G401.6 (cell line): ENCODE data around the gene TMEM238.
"Not testable (repeated sequence)": the region's sequence is repeated elsewhere in the genome, so short reads cannot be mapped to it uniquely, and the experiment has no call there.

Experiments
- FAIRE-seq: peaks from 2 replicates; lab custom pipeline; 2012; peaks lifted over from hg19 to GRCh38; lab: Jason Lieb, UNC

The TMEM238 gene

DNA sequence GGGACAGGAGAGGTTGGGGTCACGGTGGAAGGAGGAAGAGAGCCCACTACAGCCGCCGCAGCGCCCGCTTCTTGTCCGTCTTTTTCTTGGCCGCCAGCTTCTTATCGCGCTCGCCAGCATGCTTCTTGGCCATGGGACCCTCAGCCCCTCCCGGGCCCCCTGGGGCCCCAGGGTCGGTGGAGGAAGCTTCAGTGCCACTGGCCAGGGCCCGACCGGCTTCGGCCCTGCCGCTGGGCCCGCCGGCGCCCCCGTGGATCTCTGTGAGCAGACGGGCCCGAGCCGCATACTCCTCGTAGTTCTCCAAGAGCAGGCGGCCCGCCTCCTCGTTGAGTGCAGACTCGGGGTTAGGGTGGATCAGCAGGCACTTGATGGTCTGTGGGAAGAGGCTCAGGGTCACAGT lies 17.3 kb upstream of the TMEM238 start:
- not testable (repeated sequence) for FAIRE-seq

- peak; percentile 95 for FAIRE-seq
Observed at GRCh38 chr19:55400281-55401087, 16.4 kb upstream of the TMEM238 start.

GRCh38 chr19:55398200-55398925 lies 14.3 kb upstream of the TMEM238 start:
- peak; percentile 61 for FAIRE-seq

- no peak for FAIRE-seq
Observed at GRCh38 chr19:55392820-55393761, 9.0 kb upstream of the TMEM238 start.

GRCh38 chr19:55391702-55392615 lies 7.9 kb upstream of the TMEM238 start:
- FAIRE-seq, result no peak

DNA sequence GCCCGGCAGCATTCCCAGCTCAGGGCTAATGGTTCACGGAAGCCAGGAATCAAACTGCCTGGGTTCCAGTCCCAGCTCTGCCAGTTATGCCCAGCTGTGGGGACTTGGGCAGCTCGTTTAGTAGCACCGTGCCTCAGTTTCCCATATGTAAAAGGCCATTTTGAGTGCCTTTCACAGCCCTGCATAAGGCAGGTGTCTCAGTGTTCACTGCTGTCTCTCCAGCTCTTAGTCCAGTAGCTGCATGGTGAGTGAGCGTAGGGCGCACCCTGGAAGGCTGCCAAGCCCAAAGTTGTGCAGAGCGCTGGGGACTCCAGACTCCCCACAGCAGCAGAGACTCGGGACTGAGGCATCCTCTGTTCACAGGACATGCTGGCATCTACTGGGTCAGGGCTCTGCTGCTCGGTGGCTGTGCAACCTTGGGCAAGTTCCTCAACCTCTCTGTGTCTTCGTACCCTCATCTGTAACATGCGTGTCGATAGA lies 7.1 kb upstream of the TMEM238 start:
- no peak for FAIRE-seq

- no peak for FAIRE-seq
Observed at GRCh38 chr19:55390461-55390880, 6.4 kb upstream of the TMEM238 start.

DNA sequence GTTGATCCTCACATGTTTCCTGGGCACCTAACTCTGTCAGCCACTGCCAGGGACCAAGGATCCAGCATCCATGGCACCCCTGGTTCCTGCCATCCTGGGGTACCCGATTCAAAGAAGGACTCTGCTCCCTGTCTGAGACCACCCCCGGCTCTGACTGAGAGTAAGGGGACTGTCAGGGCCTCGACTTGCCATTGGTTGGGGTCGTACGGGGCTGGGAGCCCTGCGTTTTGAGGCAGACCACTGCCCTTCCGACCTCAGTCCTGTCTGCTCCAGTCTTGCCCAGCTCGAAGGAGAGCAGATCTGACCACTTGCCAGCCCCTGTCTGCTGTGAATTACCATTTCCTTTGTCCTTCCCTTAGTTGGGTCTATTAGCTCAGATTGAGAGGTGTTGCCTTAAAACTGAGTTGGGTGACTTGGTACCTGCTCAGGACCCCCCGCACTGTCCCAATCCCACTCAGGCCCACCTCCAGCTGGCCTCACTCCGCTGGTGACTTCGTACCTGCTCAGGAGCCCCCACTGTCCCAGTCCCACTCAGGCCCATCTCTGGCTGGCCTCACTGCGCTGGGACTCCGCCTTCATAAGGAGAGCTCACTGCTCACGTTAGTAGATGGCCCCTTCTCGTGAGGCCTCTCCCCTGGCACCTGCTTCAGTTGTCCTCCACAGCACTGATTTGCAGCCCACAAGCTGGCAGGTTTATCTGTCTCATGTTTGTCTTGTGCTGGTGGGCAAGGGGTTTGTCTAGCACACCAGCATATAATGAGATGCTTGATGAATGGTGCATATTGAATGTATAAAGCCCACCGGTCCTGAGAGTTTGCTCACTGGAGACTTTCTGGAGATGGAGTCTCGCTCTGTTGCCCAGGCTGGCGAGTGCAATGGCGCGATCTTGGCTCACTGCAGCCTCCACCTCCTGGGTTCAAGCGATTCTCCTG lies 5.6 kb upstream of the TMEM238 start:
- no peak for FAIRE-seq

DNA sequence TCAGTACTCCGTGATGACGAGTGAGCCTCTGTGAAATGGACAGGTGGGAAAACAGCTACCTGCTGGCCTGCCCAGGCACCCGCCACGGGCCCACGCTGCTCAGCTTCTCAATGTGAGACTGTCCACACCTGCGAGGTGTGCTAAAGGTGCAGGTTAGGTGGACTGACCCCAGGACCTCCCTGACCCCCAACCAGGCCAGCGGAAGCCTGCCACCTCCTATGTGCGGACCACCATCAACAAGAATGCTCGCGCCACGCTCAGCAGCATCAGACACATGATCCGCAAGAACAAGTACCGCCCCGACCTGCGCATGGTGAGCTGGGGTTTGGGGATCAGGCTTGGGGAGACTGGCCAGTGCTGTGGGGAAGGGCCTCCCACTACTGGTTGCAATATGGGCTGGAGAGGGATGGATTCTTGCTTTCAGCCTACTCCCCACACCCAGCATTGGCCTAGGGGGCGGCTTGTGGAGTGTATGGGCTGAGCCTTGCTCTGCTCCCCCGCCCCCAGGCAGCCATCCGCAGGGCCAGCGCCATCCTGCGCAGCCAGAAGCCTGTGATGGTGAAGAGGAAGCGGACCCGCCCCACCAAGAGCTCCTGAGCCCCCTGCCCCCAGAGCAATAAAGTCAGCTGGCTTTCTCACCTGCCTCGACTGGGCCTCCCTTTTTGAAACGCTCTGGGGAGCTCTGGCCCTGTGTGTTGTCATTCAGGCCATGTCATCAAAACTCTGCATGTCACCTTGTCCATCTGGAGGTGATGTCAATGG lies 3.8 kb upstream of the TMEM238 start:
- no peak for FAIRE-seq

DNA sequence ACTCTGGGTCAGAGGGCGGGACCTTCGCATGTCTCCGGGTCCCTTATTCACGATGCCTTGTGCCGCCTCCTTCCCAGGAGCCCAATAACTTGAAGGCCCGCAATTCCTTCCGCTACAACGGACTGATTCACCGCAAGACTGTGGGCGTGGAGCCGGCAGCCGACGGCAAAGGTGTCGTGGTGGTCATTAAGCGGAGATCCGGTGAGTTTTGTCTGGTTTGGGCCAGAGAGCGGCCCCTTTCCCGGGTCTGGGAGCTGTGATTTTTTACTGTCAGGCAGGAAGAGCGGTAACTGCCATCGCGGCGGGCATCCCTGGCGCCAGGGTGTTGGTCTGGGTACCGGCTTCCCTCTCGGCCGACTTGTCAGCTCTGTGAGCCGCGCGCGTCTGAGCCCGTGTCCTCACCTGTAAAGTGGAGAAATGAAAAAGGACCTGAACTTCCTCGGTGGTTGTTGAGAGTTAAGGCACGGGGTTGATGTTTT lies 2.4 kb upstream of the TMEM238 start:
- FAIRE-seq, result no peak

GRCh38 chr19:55385724-55386492 lies 1.8 kb upstream of the TMEM238 start, which contains the start of gene RPL28:
Gene RPL28 (plus strand): TSS chr19:55385932. CDS start chr19:55386358, 426 bp downstream.
- FAIRE-seq, result peak; percentile 97

DNA sequence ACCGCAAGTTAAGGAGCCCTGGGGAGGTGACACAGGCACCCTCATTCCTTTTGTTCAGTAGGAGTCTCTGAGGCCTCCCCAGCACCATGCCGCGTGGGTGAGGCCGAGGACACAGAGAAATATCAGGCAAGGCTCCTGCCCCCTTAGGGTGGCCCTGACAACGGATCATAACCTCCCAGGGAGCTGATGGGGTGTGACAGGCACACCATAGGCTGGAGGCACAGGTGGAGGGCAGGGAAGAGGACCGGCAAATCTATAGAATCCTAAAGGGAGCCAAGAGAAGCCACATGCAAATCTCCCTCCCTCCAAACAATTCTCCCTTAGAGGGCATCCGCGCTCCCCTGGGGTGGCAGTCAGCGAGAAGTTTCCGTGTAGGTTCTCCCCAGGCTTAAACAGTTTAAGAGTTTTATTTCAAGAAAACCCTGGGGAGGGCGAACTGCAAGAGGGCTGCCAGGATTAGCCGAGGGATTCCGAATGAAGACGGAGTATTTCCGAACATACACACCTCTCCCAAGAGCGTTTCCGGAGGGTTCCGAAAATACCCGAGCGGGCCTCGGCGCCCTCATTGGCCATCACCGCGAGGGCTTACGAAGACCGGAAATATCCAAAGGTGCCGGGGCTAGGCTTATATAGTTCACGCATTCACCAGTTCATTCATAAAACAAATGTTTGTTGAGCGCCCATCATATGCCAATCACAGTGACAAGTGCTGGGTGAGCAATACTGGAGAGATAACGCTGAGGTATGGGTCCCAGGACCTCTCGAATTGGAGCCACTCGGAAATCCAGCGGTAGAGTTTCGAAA lies 1.0 kb upstream of the TMEM238 start:
- no peak for FAIRE-seq

- no peak for FAIRE-seq
Observed at GRCh38 chr19:55383279-55384130, 587 bp downstream of the TMEM238 start.

DNA sequence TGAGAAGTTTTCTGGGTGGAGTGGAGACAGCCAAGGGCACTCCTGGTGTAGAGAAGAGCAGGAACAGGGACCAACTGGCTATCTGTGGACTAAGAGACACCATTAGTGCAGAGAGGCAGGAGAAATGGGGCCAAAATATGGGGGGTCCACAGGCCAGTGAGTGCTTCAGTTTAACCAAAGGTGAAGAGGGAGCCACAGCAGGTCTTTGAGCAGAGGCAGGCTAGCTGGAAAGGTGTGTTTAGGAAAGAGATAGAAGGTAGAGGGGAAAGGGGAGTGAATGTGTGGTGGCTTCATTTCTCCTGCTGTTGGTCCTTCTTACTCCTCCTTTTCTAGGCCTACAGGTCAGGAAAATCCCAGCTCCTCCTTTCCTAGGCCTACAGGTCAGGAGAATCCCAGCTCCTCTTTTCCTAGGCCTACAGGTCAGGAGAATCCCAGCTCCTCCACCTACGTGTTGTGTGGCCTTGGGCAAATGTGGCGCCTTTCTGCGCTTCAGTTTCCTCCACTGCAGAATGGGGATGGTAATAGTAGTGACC lies 1.5 kb downstream of the TMEM238 start:
- FAIRE-seq, result no peak

DNA sequence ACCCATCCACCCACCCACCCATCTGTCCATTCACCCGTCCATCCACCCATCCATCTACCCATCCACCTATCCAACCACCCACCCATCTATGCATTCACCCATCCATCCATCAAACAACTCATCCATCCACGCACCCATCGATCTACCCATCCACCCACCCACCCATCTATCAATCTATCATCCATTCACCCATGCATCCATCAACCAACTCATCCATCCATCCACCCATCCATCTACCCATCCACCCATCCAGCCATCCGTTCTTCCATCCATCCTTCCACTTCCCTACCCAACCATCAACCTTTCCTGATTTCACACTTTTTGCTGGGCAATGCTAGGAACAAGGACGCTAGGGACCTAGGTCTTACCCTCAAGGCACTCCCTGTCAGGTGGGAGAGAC lies 2.1 kb downstream of the TMEM238 start:
- FAIRE-seq, result no peak

DNA sequence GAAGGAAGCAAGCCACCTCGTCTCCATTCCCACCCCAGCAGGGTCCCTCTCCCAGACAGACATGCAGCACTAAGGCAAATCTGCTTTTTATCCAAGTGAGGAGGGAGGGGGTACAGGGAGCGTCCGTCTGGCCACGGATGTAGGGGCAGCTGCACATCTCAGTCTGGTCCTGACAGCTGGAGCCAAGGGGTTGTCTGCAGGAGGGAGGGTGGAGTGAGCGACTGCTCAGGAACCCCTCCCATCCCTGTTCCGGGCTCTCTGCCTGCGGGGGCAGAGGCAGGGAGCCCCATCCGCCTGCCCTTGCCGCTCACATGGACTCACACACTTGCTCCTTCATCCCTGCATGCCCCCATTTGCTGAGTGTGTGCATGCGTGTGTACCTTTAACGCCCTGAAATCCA lies 4.9 kb downstream of the TMEM238 start:
- FAIRE-seq, result no peak
